Coronary artery (tissue), 2 donors: ENCODE results near the gene NHLRC4.

Source experiments
- DNase-seq: peaks from one replicate; pipeline ENCODE4 v3.0.0-alpha.2; 2017; ENCODE audit warnings: low spot score
- H3K27ac ChIP-seq, 2 donors: fragments of 200-600 bp; sonication (generic); one replicate each; pipeline ENCODE4 v1.5.1; 2016 to 2019
- H3K4me3 ChIP-seq: fragments of 200-600 bp; sonication (generic); 2 replicates; pipeline ENCODE4 v1.5.1; 2016; ENCODE audit warnings: mild to moderate bottlenecking, moderate library complexity
- TF ChIP-seq, protein P1 (sequence below): fragments of 200-600 bp; sonication (generic); IDR thresholded peaks from one replicate; pipeline ENCODE4 v1.5.1; 2019; ENCODE audit warnings: antibody characterized with exemption

Gene NHLRC4

DNA sequence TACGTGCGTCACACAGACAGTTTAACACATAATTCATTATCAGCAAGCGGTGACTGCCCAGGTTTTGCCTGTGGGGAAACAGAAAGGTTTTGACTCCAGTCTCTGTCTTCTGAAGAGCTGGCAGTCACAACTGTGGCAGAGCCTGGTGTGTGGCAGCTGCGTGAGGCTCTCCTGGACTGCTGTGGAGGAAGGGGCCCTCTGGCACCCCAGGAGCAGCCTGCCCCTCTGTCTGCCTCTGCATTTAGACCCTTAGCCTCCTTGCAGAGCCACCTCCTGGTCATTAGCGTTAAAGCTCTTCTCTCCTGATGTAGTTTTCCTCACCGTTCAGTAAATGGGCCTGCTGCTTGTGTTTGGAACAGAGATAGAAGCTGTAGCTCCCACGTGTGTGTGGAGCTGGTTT, 34.0 kb downstream of the NHLRC4 start:
- no peak for DNase-seq

DNA sequence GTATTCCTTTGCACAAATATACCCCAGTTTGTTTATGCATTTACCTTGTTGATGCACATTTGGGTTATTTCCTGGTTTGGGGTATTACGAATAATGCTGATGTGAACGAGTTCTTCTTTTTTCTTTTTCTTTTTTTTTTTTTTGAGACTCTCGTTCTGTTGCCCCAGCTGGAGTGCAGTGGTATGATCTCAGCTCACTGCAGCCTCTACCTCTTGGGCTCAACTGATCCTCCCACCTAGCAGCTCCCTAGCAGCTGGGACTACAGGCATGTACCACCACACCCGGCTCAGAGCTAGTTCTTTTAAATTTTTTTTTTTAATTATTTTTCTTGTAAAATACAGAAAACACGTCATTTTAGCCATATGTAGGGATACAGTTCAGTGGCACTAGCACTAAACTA, 37.1 kb downstream of the NHLRC4 start:
- no peak for DNase-seq
- Histone ChIP-seq H3K27ac (no peak overlapping the region), H3K4me3 (no peak overlapping the region)
- TF ChIP-seq, protein P1, sequence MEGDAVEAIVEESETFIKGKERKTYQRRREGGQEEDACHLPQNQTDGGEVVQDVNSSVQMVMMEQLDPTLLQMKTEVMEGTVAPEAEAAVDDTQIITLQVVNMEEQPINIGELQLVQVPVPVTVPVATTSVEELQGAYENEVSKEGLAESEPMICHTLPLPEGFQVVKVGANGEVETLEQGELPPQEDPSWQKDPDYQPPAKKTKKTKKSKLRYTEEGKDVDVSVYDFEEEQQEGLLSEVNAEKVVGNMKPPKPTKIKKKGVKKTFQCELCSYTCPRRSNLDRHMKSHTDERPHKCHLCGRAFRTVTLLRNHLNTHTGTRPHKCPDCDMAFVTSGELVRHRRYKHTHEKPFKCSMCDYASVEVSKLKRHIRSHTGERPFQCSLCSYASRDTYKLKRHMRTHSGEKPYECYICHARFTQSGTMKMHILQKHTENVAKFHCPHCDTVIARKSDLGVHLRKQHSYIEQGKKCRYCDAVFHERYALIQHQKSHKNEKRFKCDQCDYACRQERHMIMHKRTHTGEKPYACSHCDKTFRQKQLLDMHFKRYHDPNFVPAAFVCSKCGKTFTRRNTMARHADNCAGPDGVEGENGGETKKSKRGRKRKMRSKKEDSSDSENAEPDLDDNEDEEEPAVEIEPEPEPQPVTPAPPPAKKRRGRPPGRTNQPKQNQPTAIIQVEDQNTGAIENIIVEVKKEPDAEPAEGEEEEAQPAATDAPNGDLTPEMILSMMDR: no peak

More for the DNA sequence above, 34.0 kb downstream of the NHLRC4 start:
- TF ChIP-seq, protein P1: no peak
- H3K4me3 ChIP-seq: no peak overlapping the region
- H3K27ac ChIP-seq: no peak overlapping the region

DNA sequence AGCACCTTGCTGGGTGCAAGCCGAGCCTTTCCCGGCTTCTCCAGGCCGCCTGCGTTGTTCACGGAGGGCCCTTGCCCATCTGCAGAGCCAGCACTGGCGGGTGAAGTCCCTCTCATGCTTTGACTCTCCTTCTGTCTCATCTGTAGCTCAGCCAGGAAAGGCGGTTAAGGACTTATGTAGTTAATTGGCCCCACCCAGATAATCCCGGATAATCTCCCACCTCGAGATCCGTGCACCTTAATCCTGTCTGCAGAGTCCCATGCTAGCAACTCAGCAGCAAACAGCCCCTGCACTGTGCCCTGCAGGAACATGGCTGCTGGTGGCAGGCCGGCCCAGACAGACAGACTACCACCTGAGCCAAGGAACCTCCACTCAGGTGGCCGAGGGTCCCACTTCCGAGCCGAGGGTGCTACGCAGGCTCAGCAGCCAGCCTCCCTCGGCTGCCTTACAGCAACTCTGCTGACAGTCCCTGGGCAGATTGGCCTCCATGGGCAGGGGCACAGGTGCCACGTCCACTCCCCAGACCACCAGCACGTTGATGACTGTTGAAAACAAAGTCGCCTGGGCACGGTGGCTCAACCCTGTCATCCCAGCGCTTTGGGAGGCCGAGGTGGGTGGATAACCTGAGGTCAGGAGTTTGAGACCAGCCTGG, 40.0 kb downstream of the NHLRC4 start:
- DNase-seq: no peak
- no peak overlapping the region for H3K27ac ChIP-seq
- no peak overlapping the region for H3K4me3 ChIP-seq
- TF ChIP-seq, protein P1: no peak

DNA sequence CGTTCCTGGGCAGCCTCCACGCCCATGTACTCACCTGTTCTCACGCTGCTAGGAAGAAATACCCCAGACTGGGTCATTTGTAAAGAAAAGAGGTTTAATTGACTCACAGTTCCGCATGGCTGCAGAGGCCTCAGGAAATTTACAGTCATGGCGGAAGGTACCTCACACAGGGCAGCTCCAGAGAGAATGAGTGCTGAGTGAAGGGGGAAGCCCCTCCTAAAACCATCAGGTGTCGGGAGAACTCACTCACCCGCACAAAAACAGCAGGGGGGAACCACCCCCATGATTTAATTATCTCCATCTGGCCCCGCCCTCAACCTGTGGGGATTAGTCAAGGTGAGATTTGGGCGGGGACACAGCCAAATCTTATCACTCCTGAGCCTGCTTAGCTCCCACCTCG, 41.2 kb downstream of the NHLRC4 start:
- TF ChIP-seq, protein P1: no peak
- Histone ChIP-seq H3K4me3 (no peak overlapping the region), H3K27ac (no peak overlapping the region)
- no peak for DNase-seq

DNA sequence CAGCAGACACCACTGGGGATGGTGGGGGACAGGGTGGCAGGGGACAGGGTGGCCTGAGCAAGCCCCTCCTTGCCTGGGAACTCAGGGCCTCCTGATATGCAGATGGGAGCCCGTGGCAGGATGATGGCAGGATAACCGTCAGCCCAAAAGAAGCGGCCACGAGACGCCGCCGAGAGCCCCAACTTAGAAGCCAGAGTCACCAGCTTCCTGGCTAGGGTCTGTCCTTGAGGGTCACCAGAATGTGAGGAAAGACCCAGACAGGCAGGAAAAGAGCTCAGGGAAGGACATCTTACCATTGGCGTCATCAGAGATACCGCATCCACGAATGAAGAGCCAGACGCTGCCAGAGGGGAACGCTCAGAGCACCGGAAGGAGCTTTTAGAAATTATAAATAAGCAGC, 42.5 kb downstream of the NHLRC4 start:
- H3K4me3 ChIP-seq: no peak overlapping the region
- TF ChIP-seq, protein P1: no peak
- no peak for DNase-seq
- no peak overlapping the region for H3K27ac ChIP-seq

DNA sequence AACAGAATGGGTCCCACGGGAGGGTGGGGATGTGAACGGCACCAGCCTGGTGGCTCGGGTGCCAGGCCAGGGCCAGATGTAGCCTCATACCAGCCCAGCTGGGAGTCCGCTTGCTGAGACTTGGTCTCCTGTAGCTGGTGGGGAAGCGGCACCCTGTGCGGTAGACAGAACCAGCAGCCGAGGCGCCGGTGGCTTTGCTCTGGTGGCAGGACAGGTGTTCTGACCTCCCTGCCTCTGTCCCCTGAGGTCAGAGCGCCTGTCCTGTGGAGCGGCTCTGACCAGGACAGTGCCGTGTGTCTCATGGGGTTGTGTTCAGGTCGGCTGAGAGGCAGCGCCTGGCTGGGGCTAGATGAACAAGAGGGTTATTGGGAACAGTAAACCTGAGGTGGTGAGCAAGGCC, 43.2 kb downstream of the NHLRC4 start:
- DNase-seq: no peak
- no peak overlapping the region for H3K4me3 ChIP-seq
- TF ChIP-seq, protein P1: no peak
- no peak overlapping the region for H3K27ac ChIP-seq
